GM21825 (cell line): ENCODE results near the gene TMEM44.

Source experiments
- ATAC-seq: cut with Tn5 transposase; IDR thresholded peaks from one replicate; pipeline ENCODE4 v1.9.1; 2021; ENCODE audit warnings: mild to moderate bottlenecking, moderate library complexity; ENCODE audit not compliant: unreplicated experiment

TMEM44 gene

GRCh38 chr3:194584320-194584776 is 48.9 kb downstream of the TMEM44 start:
- ATAC-seq, result no peak

- ATAC-seq, result no peak
Measured at GRCh38 chr3:194582196-194582905, 50.9 kb downstream of the TMEM44 start.

DNA sequence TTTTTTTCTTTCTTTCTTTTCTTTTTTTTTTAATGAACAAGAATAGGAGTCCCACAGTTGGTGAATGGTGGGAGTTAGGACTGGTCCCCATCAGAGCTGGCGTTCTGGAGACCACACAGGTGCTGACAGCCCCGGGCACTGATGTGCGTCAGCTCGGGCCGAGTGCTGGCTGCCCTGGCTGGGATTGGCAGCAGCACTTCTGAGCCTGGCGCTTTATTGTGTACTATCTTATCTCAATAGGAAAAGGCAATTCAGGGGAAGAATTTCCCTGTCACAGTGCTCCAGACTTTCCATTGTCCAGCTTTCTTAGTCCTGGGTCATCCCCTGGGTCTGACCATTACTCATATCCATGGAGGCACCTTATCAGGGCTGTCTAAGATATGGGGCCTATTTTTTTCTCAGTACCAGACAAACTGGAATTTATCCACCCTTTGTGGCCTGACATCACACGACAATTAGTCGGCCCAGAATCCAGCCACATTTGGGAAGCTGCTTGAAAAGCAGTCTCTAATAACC is 54.1 kb downstream of the TMEM44 start:
- no peak for ATAC-seq

- ATAC-seq, result no peak
Measured at GRCh38 chr3:194577986-194578905, 55.0 kb downstream of the TMEM44 start.

GRCh38 chr3:194575484-194576210 is 57.6 kb downstream of the TMEM44 start:
- no peak for ATAC-seq

- no peak for ATAC-seq
Measured at GRCh38 chr3:194574639-194575483, 58.4 kb downstream of the TMEM44 start.

GRCh38 chr3:194573680-194574437 is 59.4 kb downstream of the TMEM44 start:
- ATAC-seq, result peak; percentile 72

- ATAC-seq, result no peak
Measured at GRCh38 chr3:194572944-194573491, 60.2 kb downstream of the TMEM44 start.

DNA sequence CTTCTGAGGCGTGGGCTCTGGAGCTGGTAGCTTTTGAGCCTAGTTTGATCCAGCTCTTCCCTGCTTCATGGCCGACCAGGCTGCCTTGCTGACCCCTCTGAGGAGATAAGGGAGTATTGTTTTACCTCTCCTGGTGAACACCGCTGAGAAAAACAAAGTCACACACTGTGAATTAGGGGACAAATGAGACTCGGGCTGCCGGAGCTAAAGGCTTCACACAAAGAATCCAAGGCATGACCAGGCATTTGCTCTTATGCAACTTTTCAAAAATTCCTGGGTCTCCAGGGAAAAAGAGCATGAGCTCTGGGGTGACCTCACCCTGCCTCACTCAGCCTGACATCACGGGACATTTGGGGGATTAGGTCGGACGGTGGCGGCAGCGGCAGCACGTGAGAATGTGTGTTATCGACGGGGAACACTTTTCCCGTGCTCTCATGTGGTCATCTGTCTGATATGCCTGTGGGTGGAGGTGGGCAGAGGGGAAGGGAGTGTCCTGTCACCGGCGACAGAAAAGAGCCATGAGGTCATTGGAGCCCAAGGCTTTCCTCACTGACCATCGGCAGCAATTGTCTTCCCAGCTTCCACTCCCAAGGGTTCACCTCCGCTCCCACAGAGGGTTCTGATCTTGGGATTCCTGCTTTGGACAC is 61.0 kb downstream of the TMEM44 start:
- ATAC-seq, result no peak

- no peak for ATAC-seq
Measured at GRCh38 chr3:194571491-194572142, 61.6 kb downstream of the TMEM44 start.

DNA sequence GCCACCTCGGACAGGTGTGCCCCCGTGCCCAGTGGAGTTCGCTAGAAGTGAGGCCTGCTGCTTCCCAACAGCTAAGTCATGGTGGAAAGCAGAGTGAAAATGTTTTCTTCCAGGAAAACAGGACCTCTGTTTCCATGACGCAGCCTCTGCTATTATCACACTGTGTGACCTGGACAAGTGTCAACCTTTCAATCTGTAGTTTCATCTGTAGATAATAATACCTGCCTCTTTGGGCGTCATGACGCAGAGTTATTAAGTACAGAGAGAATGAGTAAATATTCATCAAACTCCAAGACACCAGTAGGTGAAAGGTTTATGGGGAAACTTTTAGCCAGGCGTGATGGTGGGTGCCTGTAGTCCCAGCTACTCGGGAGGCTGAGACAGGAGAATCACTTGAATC is 62.3 kb downstream of the TMEM44 start:
- no peak for ATAC-seq

DNA sequence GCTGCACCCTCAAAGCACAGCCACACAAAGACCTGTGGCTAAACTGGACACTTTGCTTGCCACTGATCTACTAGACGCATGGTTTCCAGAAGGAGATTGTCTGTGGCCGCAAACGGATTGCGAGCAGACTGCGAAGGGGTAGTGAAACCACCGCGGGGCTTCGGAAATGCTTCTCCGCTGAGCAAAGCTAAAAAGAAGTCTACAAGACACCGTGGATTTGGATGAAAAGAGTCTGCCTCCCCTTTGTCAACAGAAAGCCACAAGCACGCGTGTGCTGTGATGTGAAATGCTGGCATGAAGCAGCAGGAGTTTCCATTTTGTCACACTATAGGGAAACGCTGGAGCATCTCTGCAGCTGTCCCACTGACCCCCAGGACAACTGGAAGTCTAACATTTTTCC is 63.0 kb downstream of the TMEM44 start:
- ATAC-seq, result no peak

GRCh38 chr3:194569252-194569651 is 64.0 kb downstream of the TMEM44 start:
- ATAC-seq, result no peak

DNA sequence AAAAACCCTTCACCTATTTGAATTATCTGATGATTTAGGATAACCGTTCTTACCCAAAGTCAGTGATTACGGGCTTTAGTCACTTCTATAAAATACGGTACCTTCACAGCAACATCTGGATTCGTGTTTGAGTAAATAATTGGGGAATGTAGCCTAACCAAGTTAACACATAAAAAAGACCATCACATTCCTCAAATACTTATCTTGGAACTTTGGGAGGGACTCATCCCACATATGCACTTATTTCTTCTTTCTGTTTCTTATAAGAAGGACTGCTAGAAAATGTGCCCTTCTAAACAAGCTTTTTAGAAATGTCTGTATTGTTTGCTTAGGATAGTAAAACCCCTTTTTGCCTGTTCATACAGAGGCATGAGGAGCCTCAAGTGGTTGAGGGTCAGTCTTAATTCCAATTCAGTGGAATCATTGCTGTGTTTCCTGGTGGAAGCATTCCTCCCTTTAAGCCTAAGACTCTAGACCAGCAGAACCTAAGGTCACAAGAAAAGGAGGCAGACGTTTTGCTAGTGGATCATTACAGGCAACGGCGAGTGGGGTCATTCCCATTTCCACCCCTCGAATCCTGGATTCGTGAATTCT is 67.5 kb downstream of the TMEM44 start:
- ATAC-seq, result no peak

GRCh38 chr3:194562986-194563385 is 70.2 kb downstream of the TMEM44 start:
- no peak for ATAC-seq

GRCh38 chr3:194561306-194561974 is 71.8 kb downstream of the TMEM44 start:
- no peak for ATAC-seq

DNA sequence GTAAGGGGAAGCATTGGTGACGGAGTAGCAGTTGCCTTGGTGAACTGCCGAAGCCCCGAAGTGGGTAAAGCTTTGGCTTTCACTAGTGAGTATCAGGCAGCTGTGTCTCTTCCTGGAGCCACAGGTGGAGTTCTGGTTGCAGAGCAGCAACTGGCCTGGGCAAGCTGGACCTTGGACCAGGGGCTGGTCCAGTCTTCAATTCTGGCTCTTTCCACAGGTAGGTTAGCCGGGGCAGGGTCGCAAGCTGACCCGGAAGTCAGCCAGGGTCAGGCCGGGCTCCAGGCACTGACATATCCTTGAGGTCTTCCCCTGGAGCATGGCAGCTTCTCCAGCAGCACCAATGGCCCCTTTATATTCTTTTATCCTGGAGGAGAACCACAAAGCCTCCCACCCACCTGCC is 73.2 kb downstream of the TMEM44 start:
- ATAC-seq, result no peak
